Pancreas (tissue), 10 donors: Measurements from ENCODE around the gene NFE2L2. TPM values are rescaled to one million over a fixed set of nuclear protein-coding genes. Genes with fewer than 3 reads are reported as not detected.
A peak's percentile ranks its signal among the peaks of the same experiment; 100 is the strongest.

Experiments
- ATAC-seq, 4 donors: fragments of 200-7000 bp; cut with Tn5 transposase; one replicate each; pipeline versions ENCODE4 v1.8.0 to v1.9.1; 2020; ENCODE audit warnings: mild to moderate bottlenecking in 4 of 4, moderate library complexity in 4 of 4
- DNase-seq, 6 donors: peaks; one replicate each; pipeline ENCODE4 v3.0.0-alpha.2; 2020
- FAIRE-seq: peaks from 2 replicates; lab custom pipeline; 2012; peaks lifted over from hg19 to GRCh38; lab: Jason Lieb, UNC
- H3K27ac ChIP-seq, 4 donors: fragments of 200-600 bp; sonication (generic); 1 replicate in 3 of 4; 2 replicates in 1 of 4; pipeline versions ENCODE4 v1.5.0 to v1.8.0; 2020
- H3K27me3 ChIP-seq, 4 donors: fragments of 200-600 bp; one replicate each; pipeline ENCODE4 v1.8.0; 2021
- H3K36me3 ChIP-seq, 3 donors: fragments of 200-600 bp; sonication (generic) in 1 of 3; one replicate each; pipeline versions ENCODE4 v1.5.0 to v1.8.0; 2020 to 2021
- H3K4me1 ChIP-seq, 3 donors: fragments of 200-600 bp; one replicate each; pipeline ENCODE4 v1.8.0; 2021
- H3K4me3 ChIP-seq, 4 donors: fragments of 200-600 bp; sonication (generic) in 2 of 4; one replicate each; pipeline versions ENCODE4 v1.5.0 to v1.8.0; 2020 to 2021
- H3K9me3 ChIP-seq, 4 donors: fragments of 200-600 bp; one replicate each; pipeline ENCODE4 v1.8.0; 2021
- WGBS, 2 donors: extraction: QIAGEN DNeasy Blood & Tissue Kit; methylation state at CpG; one replicate each; pipeline ENCODE4 v1.1.7; 2013; 5-methylcytosine and 5-hydroxymethylcytosine counted together
- intact Hi-C, 3 donors: fragments of 100-400 bp; cut with DNase I; formaldehyde crosslinking; loops; one replicate each; pipeline versions ENCODE4 v1.11.1 to v1.14.2; 2022
- polyA plus RNA-seq, 2 donors: library from polyadenylated mRNA; stranded (reverse); fragments of 200-250 nt; gene quantifications; one replicate each; pipeline ENCODE4 v1.2.3, GENCODE V29; 2013
- total RNA-seq, 6 donors: library from RNA; stranded (reverse); fragmentation: NEBNext Ultra II Directional in 4 of 6; extraction: Animal tissue kit (Norgen Biotek cat#: 25700) in 4 of 6; gene quantifications; one replicate each; pipeline versions ENCODE4 v1.2.1 to v1.2.4, GENCODE V29; 2021 to 2023
- TF ChIP-seq, protein P1 (sequence below), 4 donors: fragments of 200-600 bp; sonication (generic) in 3 of 4; IDR thresholded peaks; one replicate each; pipeline versions ENCODE4 v1.5.0 to v1.8.0; 2021; ENCODE audit warnings: antibody characterized with exemption in 4 of 4
- donor health status: healthy with polysubstance abuse.
- donor health status: DM: no; HTN: no; CAD: no; lungs with moderate emphysema.
- donor health status: DM: no; HTN: no; CAD: no.
- donor health status: control.
- donor health status: control.
- donor health status: Bipolar disorder and iron deficiency.
- donor health status: DM: yes; HTN: yes; CAD: no.
- donor health status: DM: no; HTN: no; CAD: no.
- donor health status: DM: no; HTN: no; CAD: no.
- donor health status: DM: yes; HTN: yes; CAD: no.

The NFE2L2 gene
- total and polyA plus RNA-seq, 8 donors, result 20.8 to 48.4 (median 30.8) TPM

DNA sequence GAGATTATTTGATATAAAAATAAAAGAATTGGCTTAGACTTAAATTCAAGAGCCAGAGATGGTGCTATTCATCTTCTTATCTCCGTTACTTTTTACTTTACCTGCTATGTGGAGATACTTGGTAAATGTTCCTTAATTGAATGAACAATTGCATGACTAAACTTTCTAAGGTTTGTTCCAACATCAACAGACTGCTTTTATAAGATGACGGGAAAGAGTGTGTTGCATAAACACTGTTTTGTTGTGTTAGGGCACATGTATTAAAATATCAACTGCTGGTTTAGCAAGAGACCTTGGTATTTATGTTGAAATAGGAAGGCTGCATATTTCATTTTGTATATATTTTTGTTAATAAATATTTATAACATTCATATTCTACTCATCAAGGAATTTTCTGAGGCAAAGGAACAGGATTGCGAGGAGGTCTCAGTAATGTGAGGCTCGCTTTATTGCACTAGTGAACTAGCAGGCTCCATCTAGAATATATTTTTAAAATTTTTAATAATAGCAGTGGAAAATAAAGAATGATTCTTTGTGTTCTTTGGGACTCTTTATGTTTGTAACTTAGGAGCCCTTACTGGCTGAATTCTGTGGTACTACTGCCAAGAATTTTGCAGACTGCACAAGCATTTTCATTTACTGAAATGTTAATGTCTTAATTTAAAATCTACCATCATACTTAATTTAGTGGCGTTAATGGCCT is 10.7 kb upstream of the NFE2L2 start:
- intact Hi-C loops, result no loop called here
- no peak for DNase-seq
- H3K9me3 ChIP-seq, result no peaks in the 10 kb centered on the region
- peak in 1 of 4 donors; percentile 77 for ATAC-seq
- no peak overlapping the region for H3K4me3 ChIP-seq
- no peak overlapping the region for H3K27ac ChIP-seq
- no peaks in the 10 kb centered on the region for H3K36me3 ChIP-seq
- no peak for FAIRE-seq
- H3K4me1 ChIP-seq, result no peaks in the 10 kb centered on the region
- TF ChIP-seq, protein P1, sequence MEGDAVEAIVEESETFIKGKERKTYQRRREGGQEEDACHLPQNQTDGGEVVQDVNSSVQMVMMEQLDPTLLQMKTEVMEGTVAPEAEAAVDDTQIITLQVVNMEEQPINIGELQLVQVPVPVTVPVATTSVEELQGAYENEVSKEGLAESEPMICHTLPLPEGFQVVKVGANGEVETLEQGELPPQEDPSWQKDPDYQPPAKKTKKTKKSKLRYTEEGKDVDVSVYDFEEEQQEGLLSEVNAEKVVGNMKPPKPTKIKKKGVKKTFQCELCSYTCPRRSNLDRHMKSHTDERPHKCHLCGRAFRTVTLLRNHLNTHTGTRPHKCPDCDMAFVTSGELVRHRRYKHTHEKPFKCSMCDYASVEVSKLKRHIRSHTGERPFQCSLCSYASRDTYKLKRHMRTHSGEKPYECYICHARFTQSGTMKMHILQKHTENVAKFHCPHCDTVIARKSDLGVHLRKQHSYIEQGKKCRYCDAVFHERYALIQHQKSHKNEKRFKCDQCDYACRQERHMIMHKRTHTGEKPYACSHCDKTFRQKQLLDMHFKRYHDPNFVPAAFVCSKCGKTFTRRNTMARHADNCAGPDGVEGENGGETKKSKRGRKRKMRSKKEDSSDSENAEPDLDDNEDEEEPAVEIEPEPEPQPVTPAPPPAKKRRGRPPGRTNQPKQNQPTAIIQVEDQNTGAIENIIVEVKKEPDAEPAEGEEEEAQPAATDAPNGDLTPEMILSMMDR (IDR thresholded peaks at IDR 0.05), result no peak
- 78 to 84% methylated on average over 5 of the region's 5 CpGs for WGBS, 2 donors
- H3K27me3 ChIP-seq, result no peaks in the 10 kb centered on the region

- intact Hi-C loops, result no loop called here
- DNase-seq (no peak), ATAC-seq (peak in 1 of 4 donors; percentile 40), FAIRE-seq (no peak)
- no peaks in the 10 kb centered on the region for H3K4me1 ChIP-seq
- H3K9me3 ChIP-seq, result no peaks in the 10 kb centered on the region
- TF ChIP-seq, protein P1 (IDR thresholded peaks at IDR 0.05), result no peak
- no peak overlapping the region for H3K4me3 ChIP-seq
- WGBS, 2 donors, result 27 to 28% methylated on average over 3 of the region's 3 CpGs
- no peaks in the 10 kb centered on the region for H3K27me3 ChIP-seq
- no peaks in the 10 kb centered on the region for H3K36me3 ChIP-seq
- no peak overlapping the region for H3K27ac ChIP-seq
These were observed 8.9 kb upstream of the NFE2L2 start for GRCh38 chr2:177273408-177273807.

DNA sequence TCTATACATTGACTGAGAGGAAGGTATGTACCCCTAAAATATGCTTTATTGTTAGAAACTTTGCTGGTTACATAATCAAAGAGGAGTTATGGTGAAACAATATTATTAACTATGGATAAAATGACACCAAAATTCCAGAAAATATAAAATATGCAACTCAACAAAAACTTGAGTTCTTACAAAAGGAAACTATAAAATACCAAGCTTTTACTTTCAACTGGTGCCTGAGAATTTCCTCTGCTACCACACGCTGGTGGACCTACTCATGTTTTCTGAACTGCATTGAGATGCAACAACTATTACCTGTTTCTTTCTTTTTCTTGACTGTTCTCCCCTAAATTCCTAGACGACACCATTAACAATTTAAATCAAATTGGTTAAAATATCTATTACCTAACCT is 8.2 kb upstream of the NFE2L2 start:
- no peaks in the 10 kb centered on the region for H3K4me1 ChIP-seq
- intact Hi-C loops, result no loop called here
- H3K36me3 ChIP-seq, result no peaks in the 10 kb centered on the region
- ATAC-seq, result no peak
- no peak overlapping the region for H3K4me3 ChIP-seq
- H3K27ac ChIP-seq, result no peak overlapping the region
- FAIRE-seq, result no peak
- no peaks in the 10 kb centered on the region for H3K27me3 ChIP-seq
- H3K9me3 ChIP-seq, result no peaks in the 10 kb centered on the region
- TF ChIP-seq, protein P1 (IDR thresholded peaks at IDR 0.05), result no peak
- WGBS, 2 donors, result 86 to 97% methylated on average over 2 of the region's 2 CpGs
- no peak for DNase-seq

GRCh38 chr2:177271981-177272666 is 7.6 kb upstream of the NFE2L2 start:
- ATAC-seq, result no peak
- H3K9me3 ChIP-seq, result no peaks in the 10 kb centered on the region
- H3K27ac ChIP-seq, result no peak overlapping the region
- no peak for FAIRE-seq
- TF ChIP-seq, protein P1 (IDR thresholded peaks at IDR 0.05), result no peak
- DNase-seq, result no peak
- intact Hi-C loops, result no loop called here
- 93 to 97% methylated on average over 1 of the region's 1 CpG for WGBS, 2 donors
- no peaks in the 10 kb centered on the region for H3K27me3 ChIP-seq
- no peak overlapping the region for H3K4me3 ChIP-seq
- H3K36me3 ChIP-seq, result no peaks in the 10 kb centered on the region
- no peaks in the 10 kb centered on the region for H3K4me1 ChIP-seq

- TF ChIP-seq, protein P1 (IDR thresholded peaks at IDR 0.05), result no peak
- no peak for FAIRE-seq
These were observed 6.0 kb upstream of the NFE2L2 start for GRCh38 chr2:177270531-177270930.

More at GRCh38 chr2:177270531-177270930, 6.0 kb upstream of the NFE2L2 start:
- Histone ChIP-seq H3K9me3 (no peaks in the 10 kb centered on the region), H3K27ac (no peak overlapping the region), H3K4me3 (no peak overlapping the region), H3K27me3 (no peaks in the 10 kb centered on the region), H3K4me1 (peaks cover 12 to 15% (median 13%) of the 10 kb centered on the region in 3 donors), H3K36me3 (no peaks in the 10 kb centered on the region)
- ATAC-seq, result no peak
- intact Hi-C loops, result no loop called here
- DNase-seq, result no peak
- WGBS, 2 donors, result 86 to 94% methylated on average over 4 of the region's 4 CpGs
